ACC112 (cell line): ENCODE results near the gene TUSC2.

Source experiments
- H2AFZ ChIP-seq: fragments of 200-600 bp; sonication (generic); one replicate; pipeline ENCODE4 v1.6.0; 2017; ENCODE audit warnings: antibody characterized with exemption, low read length; ENCODE audit not compliant: unreplicated experiment
- H3K27ac ChIP-seq: fragments of 200-600 bp; sonication (generic); 2 replicates; pipeline ENCODE4 v1.5.1; 2014; ENCODE audit warnings: low read depth, mild to moderate bottlenecking, antibody characterized with exemption, low read length, moderate library complexity
- H3K27me3 ChIP-seq: fragments of 200-600 bp; sonication (generic); 2 replicates; pipeline ENCODE4 v1.6.1; 2014; ENCODE audit warnings: mild to moderate bottlenecking, antibody characterized with exemption, low read length, moderate library complexity, mixed read lengths; ENCODE audit not compliant: insufficient read depth
- H3K36me3 ChIP-seq: fragments of 200-600 bp; sonication (generic); 2 replicates; pipeline ENCODE4 v1.6.1; 2016; ENCODE audit warnings: mild to moderate bottlenecking, antibody characterized with exemption, low read length, moderate library complexity, mixed read lengths; ENCODE audit not compliant: insufficient read depth
- H3K4me1 ChIP-seq: fragments of 200-600 bp; sonication (generic); one replicate; pipeline ENCODE4 v1.6.1; 2016; ENCODE audit warnings: low read length, mixed read lengths; ENCODE audit not compliant: insufficient read depth, unreplicated experiment, control insufficient read depth
- H3K4me3 ChIP-seq: fragments of 200-600 bp; sonication (generic); 2 replicates; pipeline ENCODE4 v1.5.1; 2014; ENCODE audit warnings: mild to moderate bottlenecking, low read depth, low read length
- H3K79me2 ChIP-seq: fragments of 200-600 bp; sonication (generic); one replicate; pipeline ENCODE4 v1.6.0; 2016; ENCODE audit warnings: low read length; ENCODE audit not compliant: control insufficient read depth, unreplicated experiment, insufficient read depth

TUSC2 gene

DNA sequence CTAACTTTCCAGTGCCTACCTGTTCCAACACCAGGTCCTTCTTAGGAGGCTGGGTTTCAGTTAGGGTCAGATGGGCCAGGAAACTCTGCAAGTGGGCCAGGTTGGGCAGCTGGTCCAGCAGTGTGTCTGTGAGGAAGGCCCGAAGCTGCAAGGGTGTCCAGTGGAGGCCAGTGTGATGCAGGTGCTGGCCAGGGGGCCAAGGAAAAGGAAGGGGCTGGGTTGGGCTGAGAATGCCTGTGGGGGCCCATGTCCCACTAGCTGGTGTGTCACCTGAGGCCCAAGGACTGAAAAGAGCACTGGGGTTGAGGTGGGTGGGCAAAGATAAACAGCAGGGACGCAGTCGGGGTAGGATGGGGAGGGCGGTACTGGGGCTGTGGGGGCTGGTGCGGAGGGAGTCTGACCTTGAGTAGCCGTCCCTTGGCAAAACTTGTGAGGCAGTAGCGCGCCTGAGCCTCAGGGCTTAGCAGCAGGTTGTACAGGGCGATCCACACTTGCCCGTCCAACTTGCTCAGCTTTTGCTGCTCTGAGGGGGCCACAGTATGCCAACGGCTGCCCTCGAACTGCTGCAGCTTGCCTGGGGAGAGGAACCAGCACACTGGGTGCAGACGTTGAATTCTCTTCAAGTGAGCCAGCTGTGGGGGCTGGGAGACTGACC lies 14.1 kb upstream of the TUSC2 start:
- no peaks in the 10 kb centered on the region for H3K27me3 ChIP-seq
- peaks cover 29% of the 10 kb centered on the region for H3K79me2 ChIP-seq
- H3K36me3 ChIP-seq: no peaks in the 10 kb centered on the region
- peak overlapping the region; percentile 94 for H3K4me3 ChIP-seq
- no peak overlapping the region for H2AFZ ChIP-seq
- H3K27ac ChIP-seq: no peak overlapping the region
- H3K4me1 ChIP-seq: peaks cover 19% of the 10 kb centered on the region

DNA sequence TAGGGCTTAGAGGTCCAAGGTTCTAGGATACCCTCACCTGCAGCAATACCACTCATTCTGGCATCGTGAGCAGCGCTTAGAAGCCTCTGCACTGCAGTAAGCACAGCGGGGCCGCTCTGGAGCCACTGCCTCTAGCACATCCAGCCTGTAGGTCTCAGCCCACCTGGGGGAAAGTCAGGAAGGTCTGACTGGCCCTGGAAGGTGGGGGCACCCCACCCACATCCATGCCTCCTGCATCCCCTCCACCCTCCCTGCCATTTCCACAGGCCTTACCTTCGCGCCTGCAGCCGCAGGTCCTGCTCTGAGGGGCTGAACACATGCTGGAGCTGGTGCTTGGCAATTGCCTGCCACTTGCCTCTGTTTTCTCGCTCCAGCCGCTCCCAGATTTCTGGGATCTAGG lies 13.5 kb upstream of the TUSC2 start:
- no peaks in the 10 kb centered on the region for H3K27me3 ChIP-seq
- H3K36me3 ChIP-seq: no peaks in the 10 kb centered on the region
- H2AFZ ChIP-seq: no peak overlapping the region
- H3K79me2 ChIP-seq: peaks cover 33% of the 10 kb centered on the region
- H3K4me1 ChIP-seq: peaks cover 19% of the 10 kb centered on the region
- peak overlapping the region; percentile 94 for H3K4me3 ChIP-seq
- no peak overlapping the region for H3K27ac ChIP-seq

DNA sequence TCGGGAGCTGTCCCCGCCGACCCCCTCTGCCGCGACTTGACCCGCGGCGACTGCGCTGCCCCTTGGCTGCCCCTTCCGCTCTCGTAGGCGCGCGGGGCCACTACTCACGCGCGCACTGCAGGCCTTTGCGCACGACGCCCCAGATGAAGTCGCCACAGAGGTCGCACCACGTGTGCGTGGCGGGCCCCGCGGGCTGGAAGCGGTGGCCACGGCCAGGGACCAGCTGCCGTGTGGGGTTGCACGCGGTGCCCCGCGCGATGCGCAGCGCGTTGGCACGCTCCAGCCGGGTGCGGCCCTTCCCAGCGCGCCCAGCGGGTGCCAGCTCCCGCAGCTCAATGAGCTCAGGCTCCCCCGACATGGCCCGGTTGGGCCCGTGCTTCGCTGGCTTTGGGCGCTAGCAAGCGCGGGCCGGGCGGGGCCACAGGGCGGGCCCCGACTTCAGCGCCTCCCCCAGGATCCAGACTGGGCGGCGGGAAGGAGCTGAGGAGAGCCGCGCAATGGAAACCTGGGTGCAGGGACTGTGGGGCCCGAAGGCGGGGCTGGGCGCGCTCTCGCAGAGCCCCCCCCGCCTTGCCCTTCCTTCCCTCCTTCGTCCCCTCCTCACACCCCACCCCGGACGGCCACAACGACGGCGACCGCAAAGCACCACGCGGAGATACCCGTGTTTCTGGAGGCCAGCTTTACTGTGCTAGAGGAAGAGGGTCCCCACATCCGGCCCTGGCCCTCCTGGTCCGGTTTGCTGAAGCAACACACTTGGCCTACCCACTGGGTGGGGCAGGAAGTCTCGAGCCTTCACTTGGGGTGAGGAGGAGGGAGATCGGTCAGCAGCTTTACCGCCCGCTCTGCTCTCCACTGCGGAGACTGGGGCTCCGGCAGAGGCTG lies 12.7 kb upstream of the TUSC2 start, which contains the start of gene RASSF1:
TSS of gene RASSF1 (minus strand) at position 389 of the 882 bp plus-strand sequence. CDS start at position 358, 31 bp downstream.
- Histone ChIP-seq H3K36me3 (no peaks in the 10 kb centered on the region; the same call in 1 of the 2 replicates), H3K79me2 (peaks cover 41% of the 10 kb centered on the region), H3K27ac (peak within 1 kb of the TSS; percentile 72), H2AFZ (peak within 1 kb of the TSS; percentile 49), H3K27me3 (no peaks in the 10 kb centered on the region), H3K4me3 (peak within 1 kb of the TSS; percentile 94), H3K4me1 (peaks cover 23% of the 10 kb centered on the region)

DNA sequence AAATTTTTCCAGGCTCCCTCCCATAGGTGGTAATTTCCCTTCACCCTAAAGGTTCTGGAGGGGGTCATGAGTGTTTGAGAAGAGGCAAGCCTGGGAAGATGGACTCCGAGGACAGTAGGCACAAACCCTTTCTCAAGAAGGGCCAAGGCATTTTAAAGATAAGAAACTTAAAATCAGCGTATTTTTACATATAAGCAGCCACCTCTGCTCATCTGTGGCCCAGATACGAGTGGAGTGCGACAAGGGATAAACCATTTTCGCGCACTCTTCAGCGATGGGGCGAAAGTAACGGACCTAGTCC lies 12.1 kb upstream of the TUSC2 start:
- Histone ChIP-seq H3K36me3 (no peaks in the 10 kb centered on the region; the same call in 1 of the 2 replicates), H2AFZ (peak overlapping the region; percentile 45), H3K4me3 (peak overlapping the region; percentile 94), H3K27me3 (no peaks in the 10 kb centered on the region), H3K79me2 (peaks cover 47% of the 10 kb centered on the region), H3K27ac (peak overlapping the region; percentile 72), H3K4me1 (peaks cover 26% of the 10 kb centered on the region)

DNA sequence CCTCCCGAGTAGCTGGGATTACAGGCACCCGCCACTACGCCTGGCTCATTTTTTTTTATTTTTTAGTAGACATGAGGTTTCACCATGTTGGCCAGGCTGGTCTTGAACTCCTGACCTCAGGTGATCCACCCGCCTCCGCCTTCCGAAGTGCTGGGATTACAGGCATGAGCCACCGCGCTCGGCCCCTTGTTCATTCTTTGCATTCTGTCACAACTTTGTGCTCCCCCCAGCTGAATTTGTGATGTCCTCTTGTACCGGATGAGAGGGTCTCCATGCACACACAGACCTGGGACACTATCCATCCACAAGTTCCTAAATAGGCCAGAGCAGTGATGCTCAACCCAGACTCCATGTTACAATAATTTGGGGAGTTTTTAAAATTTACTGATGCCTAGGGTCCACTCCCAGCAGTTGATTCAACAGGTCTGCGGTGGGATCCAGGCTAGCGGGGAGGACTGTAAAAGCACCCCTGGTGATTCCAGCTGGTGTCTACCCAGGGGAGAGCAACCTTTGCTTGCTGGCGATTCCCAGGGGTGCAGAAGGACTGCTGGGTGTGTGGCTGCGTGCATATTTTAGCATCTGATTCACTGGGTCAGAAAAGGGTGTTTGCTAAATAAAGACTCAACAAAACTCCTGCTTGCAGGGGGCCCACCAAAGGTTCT lies 11.6 kb upstream of the TUSC2 start:
- H3K27ac ChIP-seq: peak overlapping the region; percentile 72
- H3K36me3 ChIP-seq: no peaks in the 10 kb centered on the region; the same call in 1 of the 2 replicates
- H3K4me3 ChIP-seq: peak overlapping the region; percentile 94
- peaks cover 31% of the 10 kb centered on the region for H3K4me1 ChIP-seq
- peaks cover 52% of the 10 kb centered on the region for H3K79me2 ChIP-seq
- no peaks in the 10 kb centered on the region for H3K27me3 ChIP-seq
- H2AFZ ChIP-seq: peak overlapping the region; percentile 45

DNA sequence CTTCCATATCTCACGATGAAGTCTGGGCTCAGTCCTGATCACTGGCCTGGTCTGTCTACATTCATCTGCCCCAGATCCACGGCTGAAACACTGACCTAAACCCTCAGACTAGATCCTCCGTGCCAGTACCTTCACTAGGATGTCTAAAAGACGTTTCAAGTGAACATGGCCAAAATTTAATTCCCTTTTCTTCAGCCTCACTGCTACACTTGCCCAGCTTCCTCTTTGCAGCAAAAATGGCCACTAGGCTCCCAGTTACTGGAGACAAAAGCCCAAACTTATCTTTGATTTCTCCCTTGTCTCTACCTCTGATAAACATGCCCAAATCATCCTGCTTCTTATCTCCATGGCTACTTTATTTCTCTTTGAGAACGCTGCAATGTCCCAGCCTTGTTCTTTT lies 10.9 kb upstream of the TUSC2 start:
- Histone ChIP-seq H3K4me3 (peak overlapping the region; percentile 94), H3K27me3 (no peaks in the 10 kb centered on the region), H3K27ac (peak overlapping the region; percentile 60), H3K4me1 (peaks cover 38% of the 10 kb centered on the region), H2AFZ (no peak overlapping the region), H3K79me2 (peaks cover 59% of the 10 kb centered on the region), H3K36me3 (no peaks in the 10 kb centered on the region; the same call in 1 of the 2 replicates)

DNA sequence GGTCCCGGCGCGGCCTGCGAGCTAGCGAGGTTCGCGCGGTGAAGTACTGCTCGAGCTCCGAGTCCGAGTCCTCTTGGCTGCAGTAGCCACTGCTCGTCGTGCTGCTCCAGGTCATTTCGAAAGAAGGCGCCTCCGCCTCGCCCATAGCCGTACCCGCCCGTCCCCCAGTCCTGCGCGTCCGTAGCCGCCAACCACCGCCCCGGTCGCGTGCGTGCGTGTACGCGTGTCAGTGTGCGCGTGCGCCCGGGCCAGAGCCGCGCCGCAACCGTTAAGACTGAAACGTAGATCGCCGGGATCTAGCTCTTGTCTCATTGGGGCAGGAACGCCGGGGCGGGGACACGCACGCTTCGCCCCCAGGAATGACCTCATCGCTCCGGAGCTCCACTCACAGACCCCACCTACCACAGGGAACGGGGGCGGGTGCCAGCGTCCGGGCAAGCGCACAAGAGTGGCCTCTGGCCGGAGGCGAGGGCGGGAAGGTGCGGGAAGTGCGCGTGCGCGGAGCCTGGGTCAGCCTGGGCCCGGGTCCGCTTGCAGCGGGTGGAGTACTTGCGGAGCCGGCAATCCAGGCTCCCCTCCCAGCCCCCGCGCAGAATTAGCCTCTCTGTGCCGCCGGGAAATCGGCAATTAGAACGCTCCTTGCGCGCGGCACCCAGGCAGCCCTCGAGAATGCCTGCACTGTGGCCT lies 9.3 kb upstream of the TUSC2 start:
- Histone ChIP-seq H3K4me1 (peaks cover 46% of the 10 kb centered on the region), H2AFZ (no peak overlapping the region), H3K79me2 (peaks cover 75% of the 10 kb centered on the region), H3K27me3 (no peaks in the 10 kb centered on the region), H3K36me3 (no peaks in the 10 kb centered on the region; the same call in 1 of the 2 replicates), H3K27ac (peak overlapping the region; percentile 93), H3K4me3 (peak overlapping the region; percentile 94)

DNA sequence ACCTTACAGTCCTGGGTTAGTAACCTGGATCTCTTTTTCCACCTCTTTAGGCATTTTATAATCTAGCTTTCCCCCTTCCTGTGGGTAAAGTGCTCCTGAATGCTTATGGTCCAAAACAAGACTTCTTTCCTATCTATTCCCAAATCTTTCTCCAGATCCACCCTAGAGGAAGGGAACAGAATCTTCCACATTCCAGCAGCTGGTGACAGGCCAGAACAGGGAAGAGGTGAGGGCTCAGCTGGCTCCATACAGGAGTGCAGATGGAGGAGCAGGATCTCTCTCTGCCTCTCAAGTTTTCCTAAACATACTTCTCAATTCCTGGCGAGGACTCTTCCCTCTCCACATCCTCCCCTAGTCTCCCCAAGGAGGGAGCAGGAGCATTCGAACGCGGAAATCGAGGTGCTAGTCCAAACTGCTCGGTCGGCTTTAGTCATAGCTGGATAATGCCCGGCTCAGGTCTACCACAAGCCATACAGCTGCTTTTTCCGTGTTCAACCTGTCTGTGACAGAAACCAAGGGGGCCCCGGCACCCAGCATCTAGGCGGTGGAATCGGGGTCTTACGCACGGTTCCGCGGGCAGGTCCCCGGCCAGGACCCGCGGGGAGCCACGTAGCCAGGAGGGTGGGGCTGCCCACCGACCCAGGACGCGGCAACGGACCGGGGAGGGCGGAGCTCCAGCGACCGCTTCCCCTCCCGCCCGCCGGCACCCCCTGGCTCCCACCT lies 8.6 kb upstream of the TUSC2 start:
- Histone ChIP-seq H3K27ac (peak overlapping the region; percentile 93), H2AFZ (no peak overlapping the region), H3K4me3 (peak overlapping the region; percentile 94), H3K79me2 (peaks cover 82% of the 10 kb centered on the region), H3K4me1 (peaks cover 43% of the 10 kb centered on the region), H3K36me3 (peaks cover 6% of the 10 kb centered on the region; the same call in 1 of the 2 replicates), H3K27me3 (no peaks in the 10 kb centered on the region)

DNA sequence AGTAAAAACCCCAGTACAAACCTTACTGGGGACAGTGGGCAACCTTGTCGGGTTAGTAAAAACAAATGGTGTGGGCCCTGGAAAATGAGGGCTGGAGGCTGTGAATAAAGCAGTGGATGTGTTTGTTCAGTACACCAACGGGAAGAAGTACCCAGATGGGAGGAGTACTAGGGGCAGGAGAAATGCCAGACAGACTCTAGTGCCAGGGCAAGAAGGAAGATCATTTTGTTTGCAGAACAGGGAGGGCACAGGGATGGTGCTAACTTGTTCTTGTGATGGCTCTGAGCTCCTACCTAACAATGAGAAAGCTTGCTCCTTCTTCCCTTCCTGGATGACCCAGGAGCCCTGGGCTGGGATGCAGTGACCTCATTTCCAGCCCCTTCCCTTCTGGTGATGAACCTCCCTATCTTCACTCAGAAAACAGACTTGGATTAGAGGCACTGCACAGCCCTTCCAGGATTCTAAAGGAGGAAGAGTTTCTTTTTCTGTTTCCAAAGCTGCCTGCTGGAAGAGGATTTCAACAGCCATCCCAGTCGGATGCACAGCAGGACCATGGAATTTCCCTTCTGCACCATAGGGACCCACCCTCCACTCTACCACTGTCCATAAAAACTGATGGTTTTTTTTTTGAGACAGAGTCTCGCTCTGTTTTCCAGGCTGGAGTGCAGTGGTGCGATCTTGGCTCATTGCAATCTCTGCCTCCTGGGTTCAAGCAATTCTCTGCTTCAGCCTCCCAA lies 6.5 kb upstream of the TUSC2 start:
- Histone ChIP-seq H2AFZ (no peak overlapping the region), H3K4me1 (peaks cover 39% of the 10 kb centered on the region), H3K4me3 (peak overlapping the region; percentile 94), H3K27ac (peak overlapping the region; percentile 93), H3K27me3 (no peaks in the 10 kb centered on the region), H3K36me3 (peaks cover 19% of the 10 kb centered on the region; the same call in 1 of the 2 replicates), H3K79me2 (peaks cover 74% of the 10 kb centered on the region)
